GM19025 (cell line): Measurements from ENCODE around the gene SLC44A3.

ENCODE experiments used
- ATAC-seq: cut with Tn5 transposase; IDR thresholded peaks from one replicate; pipeline ENCODE4 v1.9.1; 2021; ENCODE audit warnings: mild to moderate bottlenecking, low read depth, moderate library complexity; ENCODE audit not compliant: unreplicated experiment

Gene SLC44A3

DNA sequence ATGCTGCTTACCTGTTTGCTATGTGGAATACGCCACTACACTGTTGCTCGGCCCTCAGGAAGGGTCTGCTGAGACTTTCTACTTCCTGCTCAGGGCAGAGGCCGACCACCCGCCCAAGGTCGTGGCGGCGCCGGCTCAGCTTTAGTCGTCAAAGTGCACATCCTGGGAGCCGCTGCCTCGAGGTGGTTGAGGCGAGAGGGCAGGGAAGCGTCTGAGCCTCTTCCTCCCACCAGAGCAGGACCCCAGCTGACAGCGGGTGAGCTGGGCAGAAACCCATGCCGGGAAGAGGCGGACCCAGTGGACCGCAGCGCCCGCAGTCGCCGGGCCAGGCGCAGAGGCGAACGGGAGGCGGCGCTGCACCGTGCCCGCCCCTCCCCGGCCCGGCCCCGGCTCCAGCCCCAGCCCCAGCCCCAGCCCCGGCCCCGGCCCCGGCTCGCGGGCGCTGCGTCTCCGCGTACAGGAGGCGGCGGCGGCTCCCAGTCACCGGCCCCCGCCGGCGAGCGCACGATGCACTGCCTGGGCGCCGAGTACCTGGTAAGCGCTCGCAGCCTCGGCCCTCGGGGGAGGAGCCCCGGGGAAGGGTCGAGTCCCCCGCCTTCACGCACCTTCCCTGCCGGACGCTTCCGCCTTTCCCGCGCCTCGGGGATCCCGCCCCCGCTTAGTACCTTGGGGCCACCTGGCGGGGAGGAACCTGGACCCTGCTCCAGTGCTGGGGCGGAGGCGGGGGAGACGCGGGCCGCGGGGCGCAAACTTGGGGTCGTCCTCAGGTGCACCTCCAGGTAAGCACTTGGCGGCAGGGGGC is at the start of gene SLC44A3:
SLC44A3 (plus strand) TSS at position 413 of the 802 bp plus-strand sequence; CDS start at position 508, 95 bp downstream.
- no peak for ATAC-seq

DNA sequence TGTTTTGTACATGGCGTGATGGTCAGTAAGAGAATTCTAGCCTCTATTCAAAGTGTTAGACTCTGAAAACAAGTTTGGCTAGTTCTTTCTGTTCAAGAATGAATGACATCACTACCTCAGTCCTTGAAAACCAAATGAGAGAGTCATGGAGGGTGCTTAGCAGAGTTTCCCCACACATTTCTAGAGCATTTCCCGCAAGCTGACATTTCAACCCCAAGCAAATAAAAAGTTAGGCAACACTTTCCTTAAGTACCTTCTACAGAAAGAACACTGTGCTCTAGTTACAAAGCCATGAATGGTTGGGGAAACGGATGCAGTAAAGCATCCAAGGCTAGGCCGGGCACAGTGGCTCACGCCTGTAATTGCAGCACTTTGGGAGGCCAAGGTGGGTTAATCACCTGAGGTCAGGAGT is 47.9 kb upstream of the SLC44A3 start:
- ATAC-seq = no peak

- no peak for ATAC-seq
Observed at GRCh38 chr1:94772845-94773244, 47.3 kb upstream of the SLC44A3 start.

DNA sequence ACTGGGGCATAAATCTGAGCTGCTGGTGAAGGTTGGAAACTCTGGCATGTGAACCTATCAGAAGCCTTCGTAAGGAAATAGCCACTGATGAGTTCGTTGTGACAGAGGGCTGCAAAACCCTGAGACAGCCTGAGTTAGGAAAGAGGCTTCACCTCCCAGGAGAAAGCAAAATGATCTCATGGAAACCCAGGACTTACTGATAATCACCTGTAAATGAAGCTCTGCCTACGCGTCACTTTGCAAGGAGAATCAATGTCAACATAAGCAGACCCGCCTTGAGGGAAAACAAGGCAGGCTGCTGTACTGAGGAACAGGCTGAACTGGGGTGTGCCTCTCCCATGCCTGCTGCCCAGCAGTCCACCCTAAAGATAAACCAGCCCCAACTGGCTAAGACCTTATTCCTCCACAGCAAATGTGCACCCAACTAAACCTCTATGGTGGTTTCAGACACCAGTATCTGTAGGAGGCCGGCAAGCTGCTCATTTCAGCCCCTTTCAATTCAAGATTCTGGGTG is 46.8 kb upstream of the SLC44A3 start:
- no peak for ATAC-seq

GRCh38 chr1:94773931-94774422 is 46.2 kb upstream of the SLC44A3 start:
- ATAC-seq = no peak

GRCh38 chr1:94776474-94776873 is 43.7 kb upstream of the SLC44A3 start:
- ATAC-seq = no peak

DNA sequence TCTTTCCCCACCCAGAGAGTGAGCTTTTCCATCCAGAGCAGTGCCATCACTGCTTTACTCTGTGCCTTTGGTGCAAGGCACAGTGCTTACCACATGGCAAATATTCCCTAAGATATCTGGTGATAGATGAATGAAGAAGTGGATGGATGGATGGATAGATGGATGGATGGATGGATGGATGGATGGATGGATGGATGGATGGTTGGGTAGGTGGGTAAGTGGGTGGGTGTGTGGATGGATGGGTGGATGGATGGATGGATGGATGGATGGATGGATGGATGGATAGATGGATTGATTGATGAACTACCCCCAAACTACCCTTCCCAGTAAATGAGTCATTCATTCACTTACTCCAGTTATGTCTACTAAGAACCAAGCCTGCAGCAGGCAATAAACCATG is 42.9 kb upstream of the SLC44A3 start:
- ATAC-seq = no peak

DNA sequence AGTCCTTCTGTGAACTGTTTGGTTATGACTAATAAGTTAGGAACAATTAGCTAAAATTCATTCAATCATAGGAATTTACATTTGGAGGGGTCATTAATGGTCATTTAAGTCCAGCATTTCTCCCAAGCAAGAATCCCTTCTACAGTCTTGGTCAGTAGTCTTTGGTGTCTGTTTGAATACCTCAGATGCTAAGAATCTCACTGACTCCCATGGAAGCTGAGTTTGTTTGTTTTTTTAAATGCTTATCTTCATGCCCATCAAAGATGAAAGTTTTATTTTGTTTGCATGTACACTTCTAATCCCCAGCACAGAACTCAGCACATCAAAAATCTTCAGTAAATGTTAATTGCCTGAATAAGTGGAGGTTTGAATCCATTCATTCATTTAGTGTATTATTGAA is 41.3 kb upstream of the SLC44A3 start:
- ATAC-seq = no peak

- no peak for ATAC-seq
Observed at GRCh38 chr1:94783342-94784189, 36.6 kb upstream of the SLC44A3 start.

DNA sequence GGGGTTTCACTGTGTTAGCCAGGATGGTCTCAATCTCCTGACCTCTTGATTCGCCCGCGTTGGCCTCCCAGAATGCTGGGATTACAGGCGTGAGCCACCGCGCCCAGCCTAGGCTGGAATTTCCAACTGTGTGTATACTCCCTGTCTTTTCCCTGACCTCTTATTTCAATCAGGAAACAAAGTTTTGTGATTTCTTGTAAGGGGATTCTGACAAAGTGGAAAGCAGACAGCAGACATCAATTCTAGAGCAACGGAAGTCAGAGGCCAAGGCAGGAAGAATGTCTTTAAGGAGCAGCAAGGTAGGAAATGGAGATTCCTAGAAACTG is 36.0 kb upstream of the SLC44A3 start:
- no peak for ATAC-seq

DNA sequence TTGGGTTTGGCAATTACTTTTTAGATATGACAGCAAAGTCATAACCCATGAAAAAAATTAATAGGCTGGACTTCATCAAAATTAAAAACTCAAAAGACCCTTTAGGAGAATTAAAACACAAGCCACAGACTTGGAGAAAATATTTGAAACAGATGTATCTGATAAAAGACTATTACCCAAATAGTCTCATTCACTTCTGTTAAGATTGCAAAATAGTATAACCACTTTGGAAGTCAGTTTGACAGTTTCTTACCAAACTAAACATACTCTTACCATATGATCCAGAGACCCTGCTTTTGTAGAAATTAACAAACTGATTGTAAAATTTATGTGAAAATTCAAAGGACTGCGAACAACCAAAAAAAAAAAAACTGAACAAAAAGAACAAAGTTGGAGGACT is 32.5 kb upstream of the SLC44A3 start:
- ATAC-seq = no peak

GRCh38 chr1:94790246-94790645 is 29.9 kb upstream of the SLC44A3 start:
- no peak for ATAC-seq

DNA sequence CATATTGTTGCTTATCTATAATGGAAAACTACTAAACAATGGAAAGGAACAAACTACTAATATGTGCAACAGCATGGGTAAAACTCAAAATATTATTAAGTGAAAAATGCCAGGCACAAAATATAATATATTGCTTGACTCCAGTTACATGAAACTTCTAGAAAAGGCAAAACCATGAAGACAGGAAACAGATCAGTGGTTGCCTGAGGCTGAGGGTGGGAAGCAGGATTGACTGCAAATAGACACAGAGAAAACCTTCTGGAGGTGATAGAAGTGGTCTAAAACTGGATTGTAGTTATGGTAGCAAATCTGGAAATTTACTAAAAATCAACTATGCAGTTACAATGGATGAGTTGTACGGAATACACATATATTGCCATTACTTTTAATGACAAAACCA is 29.5 kb upstream of the SLC44A3 start:
- no peak for ATAC-seq

DNA sequence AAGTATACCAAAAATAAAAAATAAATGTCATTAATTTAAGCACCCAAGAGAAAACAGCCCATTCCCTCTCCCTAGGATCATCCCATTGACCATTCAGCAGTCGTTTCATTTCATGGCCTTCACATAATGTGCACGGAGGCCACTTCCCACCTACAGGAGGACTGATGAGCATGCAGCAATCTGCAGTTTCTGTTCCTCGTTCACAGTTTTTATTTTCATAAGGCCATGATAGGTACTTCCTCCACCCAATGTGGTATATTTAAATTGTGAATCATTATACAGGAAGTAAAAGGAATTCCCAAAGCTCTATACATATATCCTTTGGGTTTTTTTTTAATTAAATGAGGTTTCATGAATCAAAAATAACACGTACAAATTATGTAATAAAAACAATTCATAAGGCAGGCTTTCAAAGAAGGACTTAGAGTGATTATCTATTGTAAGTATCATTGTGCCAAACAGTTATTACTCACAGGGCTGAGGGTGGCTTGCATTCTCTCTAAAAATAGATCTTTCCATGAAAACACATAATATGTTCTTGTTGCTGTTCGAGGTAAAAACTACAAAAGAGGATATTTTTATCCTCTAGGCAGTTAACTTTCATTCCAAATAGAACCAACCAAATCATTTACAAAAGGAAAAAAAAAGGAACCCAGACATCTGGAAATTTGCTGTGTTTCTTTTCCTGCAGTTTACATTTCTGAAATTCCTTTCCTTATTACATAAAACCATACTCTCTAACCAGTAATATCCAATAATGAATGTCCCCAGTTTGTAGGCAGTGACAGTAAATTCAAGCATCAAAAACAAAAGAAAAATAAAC is 27.5 kb upstream of the SLC44A3 start:
- ATAC-seq = peak; percentile 96

DNA sequence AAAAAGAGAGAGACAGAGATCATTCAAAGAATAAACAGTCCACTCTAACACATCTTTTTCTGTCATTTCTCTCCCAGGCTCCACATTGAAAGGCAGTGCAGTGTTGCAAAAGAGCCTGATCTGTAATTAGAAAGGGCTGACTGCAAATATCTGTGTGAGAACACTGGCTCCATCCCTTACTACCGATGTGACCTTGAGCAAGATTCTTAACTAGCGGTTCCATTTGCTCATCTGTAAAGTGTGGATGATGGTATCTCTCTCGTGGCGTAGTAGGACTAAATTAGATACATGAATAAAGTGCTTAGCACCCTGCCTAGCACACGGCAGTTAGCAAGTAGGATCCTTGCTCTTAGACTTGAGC is 26.9 kb upstream of the SLC44A3 start:
- ATAC-seq = no peak

GRCh38 chr1:94795434-94795833 is 24.7 kb upstream of the SLC44A3 start:
- ATAC-seq = no peak

GRCh38 chr1:94796266-94796665 is 23.9 kb upstream of the SLC44A3 start:
- ATAC-seq = no peak

DNA sequence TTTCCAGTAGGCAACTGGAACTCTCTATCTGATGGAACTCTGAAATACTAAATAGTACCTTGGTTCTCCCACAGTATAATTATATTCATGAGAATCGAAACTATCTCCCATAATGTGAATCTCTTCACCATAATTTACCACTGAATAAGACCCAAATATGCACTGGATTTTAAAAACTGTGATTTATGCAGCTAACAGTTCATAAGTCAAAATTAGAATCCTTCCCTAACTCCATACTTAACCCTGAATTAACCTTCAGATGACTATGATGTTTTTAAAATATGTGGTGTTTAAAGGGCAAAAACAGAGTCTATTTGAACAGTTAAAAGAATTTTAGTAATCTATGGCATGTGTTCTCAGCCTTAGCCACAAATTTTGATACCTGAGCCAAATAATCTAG is 22.9 kb upstream of the SLC44A3 start:
- ATAC-seq = no peak

GRCh38 chr1:94798054-94798453 is 22.1 kb upstream of the SLC44A3 start:
- no peak for ATAC-seq

DNA sequence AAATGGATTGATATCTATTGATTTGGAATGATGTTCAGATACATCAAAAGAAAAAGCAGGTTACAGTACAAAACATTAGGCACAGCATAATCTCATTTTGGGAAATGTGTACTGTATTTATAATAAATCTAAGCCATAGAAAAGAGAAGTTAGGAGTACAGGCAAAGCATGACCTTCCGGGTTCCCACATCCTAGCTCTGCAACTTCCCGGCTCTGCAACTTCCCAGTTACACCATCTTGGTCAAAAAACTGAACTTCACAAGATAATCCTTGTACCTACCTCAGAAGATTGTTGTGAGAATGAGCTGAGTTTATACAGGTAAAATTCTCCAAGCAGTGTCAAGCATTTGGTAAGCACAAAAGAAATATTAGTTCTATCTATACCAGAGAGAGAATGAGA is 21.7 kb upstream of the SLC44A3 start:
- no peak for ATAC-seq

- no peak for ATAC-seq
Observed at GRCh38 chr1:94799206-94799605, 21.0 kb upstream of the SLC44A3 start.
